Choroid plexus epithelial cell (primary cell): ENCODE results near the gene MFN2.

Experiments used
- DNase-seq: peaks from one replicate; pipeline ENCODE4 v3.0.0-alpha.2; 2010; ENCODE audit warnings: low read depth
- H3K4me3 ChIP-seq: 2 replicates; pipeline ENCODE4 v1.5.1; 2011; ENCODE audit warnings: low read depth, mild to moderate bottlenecking, control low read depth, low read length, moderate library complexity
- CTCF ChIP-seq: conservative IDR thresholded peaks from 2 replicates; pipeline ENCODE4 v1.5.1; 2011; ENCODE audit warnings: low read depth, mild to moderate bottlenecking, control low read depth, inconsistent platforms, low read length, moderate library complexity

MFN2 gene

GRCh38 chr1:12057940-12058687 is 77.9 kb downstream of the MFN2 start:
- no peak overlapping the region for H3K4me3 ChIP-seq
- DNase-seq = no peak
- no peak for TF ChIP-seq CTCF

GRCh38 chr1:12059226-12059625 is 79.0 kb downstream of the MFN2 start:
- H3K4me3 ChIP-seq = no peak overlapping the region
- DNase-seq = no peak
- TF ChIP-seq CTCF = no peak

GRCh38 chr1:12059722-12060464 is 79.6 kb downstream of the MFN2 start:
- TF ChIP-seq CTCF = no peak
- DNase-seq = no peak
- H3K4me3 ChIP-seq = no peak overlapping the region

- no peak overlapping the region for H3K4me3 ChIP-seq
- DNase-seq = no peak
- no peak for TF ChIP-seq CTCF
These were observed 80.3 kb downstream of the MFN2 start for GRCh38 chr1:12060500-12060899.
